RKO (cell line): ENCODE data around the gene RUNX1.

Experiments
- DNase-seq: peaks from one replicate; pipeline ENCODE4 v3.0.0-alpha.2; 2016; ENCODE audit warnings: low spot score

The RUNX1 gene

DNA sequence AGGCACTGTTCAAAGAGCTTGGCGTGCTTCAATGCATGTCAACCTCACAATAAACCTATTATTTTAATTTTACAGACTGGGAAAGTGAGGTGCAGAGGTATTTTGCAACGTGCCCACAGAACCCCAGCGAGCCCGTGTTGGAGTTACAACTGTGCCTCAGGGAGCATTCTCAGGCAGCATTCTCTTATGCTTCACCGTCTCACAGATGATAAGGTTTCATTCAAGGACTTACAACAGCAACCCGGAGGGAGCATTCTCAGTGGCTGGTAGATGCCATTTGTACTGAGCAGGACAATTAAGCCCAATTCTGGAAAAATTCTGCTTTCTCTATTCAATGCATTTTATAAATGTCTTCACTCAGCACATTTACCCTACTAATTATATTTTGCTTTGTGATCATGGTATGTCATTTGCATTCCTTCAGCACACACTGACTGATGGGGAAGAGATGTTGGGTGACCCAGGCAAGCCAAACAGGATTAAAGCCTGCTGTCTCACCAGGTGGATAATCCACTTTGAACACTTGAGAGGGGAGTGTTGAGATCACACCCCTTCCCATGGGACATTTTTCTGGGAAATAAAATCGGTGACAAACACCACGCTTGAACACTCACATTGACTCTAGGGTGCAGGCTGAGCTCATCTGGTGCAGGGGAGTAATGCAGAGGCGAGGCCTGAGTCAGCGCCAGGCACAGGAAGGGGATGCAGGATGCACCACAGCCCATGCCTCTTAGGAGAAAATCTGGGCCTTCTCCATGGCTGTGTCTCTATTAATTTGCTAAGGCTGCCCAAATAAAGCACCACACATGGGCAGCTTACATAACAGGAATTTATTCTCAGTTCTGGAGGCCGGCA lies 266.4 kb downstream of the RUNX1 start:
- no peak for DNase-seq

DNA sequence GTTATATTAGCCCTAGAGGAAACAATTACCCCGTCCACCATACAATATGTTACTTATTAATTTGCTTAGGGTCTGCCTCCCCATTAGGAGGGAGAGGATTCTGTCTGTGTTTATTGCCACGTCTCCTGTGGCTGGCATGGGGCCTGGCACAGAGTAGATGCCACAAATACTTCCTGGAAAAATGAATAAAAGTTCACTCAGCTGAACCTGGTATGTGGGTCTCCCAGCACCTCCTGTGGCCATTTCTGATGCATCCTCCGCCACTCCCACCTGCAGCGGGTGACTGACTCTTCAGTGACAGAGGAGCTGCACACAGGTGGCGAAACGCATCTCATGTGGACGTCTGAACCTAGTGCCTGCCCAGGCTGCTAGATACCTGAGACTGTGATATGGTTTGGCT lies 267.6 kb downstream of the RUNX1 start:
- DNase-seq = no peak

DNA sequence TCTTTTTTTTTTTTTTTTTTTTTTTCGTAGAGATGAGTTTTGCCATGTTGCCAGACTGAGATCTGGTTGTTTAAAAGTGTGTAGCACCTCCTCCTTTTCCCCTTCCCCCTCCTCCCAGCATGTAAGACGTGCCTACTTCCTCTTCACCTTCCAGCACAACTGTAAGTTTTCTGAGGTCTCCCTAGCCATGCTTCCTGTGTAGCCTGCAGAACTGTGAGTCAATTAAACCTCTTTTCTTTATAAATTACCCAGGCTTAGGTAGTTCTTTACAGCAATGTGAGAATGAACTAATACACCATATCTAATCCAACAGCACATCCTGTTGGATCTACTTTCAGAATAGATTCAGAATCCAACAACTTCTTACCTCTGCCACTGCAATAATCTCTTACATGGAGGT lies 269.2 kb downstream of the RUNX1 start:
- no peak for DNase-seq

DNA sequence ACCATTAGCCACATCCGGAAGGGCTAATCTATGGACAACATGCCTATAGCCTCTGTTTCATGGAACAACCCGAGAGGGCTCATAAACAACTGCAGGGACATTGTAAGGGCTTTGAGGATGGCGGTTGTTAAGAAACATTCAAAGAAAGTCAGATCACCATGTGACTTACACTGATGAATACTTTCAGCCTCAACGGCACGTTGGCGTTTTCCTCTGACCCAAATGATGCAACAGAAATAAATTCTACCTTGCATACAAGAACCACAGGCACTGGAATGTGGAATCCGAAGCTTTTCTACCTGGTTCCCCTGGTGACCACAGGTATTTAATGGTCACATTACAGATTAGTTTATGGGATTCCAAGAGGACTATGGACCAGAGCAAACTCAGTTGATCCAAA lies 273.3 kb downstream of the RUNX1 start:
- DNase-seq = no peak

DNA sequence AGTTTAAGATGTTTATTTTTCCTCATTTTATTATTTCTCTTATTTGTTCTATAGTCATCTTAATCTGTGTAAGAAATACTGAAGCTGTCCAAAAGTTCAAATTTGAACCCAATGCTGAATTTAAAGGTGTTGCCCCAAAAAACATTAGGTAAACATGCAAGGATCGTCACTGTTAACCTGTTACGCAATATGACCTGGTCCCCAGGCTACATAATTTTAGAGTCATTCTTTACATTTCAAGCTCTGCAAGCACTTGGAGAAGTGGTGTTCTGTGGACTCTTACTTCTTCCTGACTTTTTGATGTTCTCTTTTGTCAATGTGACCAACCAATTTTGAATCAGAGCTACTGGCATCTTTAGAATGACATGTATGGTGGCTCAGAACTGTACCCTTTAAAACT lies 274.4 kb downstream of the RUNX1 start:
- no peak for DNase-seq

DNA sequence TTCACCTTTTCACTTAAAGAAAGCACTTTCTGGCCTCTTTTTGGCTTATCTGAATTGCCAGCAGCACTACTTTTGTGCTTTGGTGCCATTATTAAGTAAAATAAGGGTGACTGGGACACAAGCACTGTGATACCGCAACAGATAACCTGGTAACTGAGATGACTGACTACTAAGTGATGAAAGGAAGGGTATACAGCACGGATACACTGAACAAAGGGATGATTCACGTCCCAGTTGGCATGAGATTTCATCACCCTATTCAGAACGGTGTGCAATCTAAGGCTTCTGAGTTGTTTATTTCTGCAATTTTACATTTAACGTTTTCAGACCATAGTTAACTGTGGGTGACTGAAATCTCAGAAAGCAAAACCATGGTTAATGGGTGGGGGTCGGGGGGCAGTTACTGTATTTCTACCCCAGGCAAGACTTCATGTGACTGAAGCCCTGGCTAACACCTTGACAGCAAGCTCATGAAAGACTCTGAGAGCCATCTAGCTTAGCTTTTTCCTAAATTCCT lies 277.5 kb downstream of the RUNX1 start:
- DNase-seq = peak; percentile 89

DNA sequence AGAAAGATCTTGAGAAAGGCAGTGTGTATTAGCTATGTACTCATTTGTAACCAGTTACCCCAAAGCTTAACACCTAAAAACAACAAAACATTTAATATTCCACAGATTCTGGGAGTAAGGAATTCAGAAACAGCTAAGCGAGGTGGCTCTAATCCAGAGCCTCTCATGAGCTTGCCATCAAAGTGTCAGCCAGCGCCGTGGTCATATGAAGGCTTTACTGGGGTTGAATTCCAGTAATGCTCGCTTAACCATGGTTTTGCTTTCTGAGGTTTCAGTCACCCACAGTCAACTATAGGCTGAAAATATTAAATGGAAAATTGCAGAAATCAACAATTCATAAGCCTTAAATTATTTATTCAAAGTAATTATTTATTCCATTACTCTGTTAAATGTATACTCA lies 278.5 kb downstream of the RUNX1 start:
- no peak for DNase-seq

DNA sequence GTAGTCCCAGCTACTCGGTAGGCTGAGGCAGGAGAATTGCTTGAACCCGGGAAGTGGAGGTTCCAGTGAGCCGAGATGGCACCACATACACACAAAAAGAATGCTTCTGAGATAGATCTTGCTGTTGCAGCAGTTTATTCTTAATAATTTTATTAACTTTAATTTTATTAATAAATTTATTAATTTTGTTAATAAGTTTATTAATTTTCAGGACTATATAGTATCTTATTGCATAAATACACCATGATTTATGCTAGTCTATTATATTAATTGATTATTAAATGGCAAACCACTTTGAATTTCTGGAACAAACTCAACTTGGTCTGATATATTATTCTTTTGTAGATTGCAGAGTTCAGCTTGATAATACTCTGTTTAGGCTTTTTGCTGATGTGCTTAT lies 280.8 kb downstream of the RUNX1 start:
- no peak for DNase-seq

DNA sequence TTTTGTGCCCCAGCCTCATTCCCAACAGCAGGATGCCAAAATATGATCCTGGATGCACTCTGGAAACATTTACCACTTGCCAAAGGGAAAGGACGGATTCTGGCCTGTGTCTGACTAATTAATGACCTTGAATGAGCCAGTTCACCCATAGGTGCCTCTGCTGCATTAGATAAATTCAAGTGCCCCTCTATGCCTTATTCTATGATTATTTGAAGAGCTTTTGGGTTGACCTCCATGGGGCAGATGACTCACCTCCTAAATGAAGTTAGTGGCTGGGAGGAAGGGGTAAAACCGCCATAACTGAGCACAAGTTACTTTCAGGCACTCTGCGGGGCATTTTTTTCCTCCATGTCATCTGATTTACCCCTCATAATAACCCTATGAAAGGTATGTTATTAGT lies 282.2 kb downstream of the RUNX1 start:
- DNase-seq = no peak

DNA sequence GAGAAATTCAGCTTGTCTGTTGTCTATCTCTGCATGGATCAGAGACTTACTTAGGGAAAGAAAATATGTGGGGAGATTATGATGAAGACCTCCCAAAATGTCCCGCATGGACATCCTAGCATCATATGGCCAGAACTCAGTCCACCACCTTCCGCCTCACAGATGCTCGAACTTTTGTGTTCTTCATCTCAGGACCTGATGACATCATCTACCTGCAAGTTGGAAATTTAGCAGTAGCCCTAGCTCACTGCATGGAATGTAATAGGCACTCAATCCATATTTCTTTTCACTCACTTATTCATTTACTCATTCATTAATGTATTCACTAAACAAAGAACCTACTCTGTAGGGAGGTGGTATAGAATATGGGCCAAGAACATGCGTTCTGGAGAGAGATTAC lies 283.5 kb downstream of the RUNX1 start:
- DNase-seq = no peak

DNA sequence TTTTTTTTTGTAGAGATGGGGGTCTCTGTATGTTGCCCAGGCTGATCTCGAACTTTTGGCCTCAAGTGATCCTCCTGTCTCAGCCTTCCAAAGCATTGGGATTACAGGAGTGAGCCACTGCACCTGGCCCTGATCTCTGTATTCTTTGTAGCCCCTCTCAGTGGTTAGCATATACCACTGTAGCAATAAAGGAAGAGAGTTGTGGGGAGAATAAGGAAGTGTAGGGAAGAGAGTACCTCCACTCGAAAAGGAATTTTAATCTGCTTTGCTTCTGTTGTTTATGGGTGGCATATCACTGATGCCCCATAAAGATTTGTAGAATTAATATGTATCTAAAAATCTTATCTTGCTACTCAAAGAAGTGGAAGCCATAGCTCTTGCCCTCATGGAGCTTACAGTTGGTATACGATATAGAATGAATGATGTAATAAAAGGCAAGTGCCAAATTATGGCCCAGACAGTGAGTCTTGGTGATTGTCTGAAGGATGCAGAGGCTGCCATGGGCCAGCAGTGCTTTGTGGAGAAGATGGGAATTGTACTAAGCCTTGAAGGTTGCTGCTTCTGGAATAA lies 284.3 kb downstream of the RUNX1 start:
- DNase-seq = no peak

DNA sequence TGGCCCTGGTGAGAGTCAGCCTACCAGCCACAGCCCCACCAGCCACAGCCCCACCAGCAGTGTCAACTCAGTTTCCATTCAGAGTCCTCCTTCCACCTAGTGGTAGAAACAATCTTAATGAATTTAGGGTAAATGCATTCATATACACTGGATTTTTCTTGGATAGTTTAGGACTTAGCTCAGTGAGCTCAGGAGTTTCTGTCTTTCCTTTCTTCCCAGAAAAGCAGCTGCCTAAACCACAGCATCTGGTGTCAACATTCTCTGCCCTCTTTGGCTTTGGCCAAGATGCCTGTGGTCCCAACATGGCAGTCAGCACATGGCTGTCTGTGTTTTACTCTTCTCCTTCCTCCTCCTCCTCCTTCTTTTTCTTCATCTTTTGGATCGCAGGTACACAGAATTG lies 286.3 kb downstream of the RUNX1 start:
- no peak for DNase-seq

DNA sequence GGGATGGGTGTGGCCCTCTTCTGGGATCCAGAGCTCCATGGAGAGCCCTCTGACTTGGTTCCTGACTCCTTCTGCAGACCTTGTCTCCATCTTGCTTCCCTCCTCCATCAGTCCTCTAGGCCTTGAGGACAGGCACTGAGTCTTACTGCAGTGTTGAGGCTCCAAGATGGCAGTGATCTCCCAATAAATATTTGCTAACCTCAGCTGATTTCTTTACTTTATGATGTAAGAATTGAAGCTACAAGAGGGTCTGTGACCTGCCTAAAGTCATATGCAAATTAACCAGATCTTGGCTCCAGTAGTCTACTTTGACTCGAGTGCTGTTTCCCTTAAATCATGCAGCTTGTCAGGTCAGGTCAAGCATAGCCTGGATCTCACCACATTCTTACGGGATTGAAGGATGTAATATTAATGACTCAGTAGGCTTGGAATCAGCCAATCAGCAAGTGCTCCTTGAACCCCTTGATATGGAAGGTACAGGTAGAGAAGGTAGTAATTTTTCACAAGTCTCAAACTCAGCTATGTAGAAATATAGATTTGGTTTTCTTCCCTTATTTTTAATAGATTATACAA lies 287.3 kb downstream of the RUNX1 start:
- no peak for DNase-seq

DNA sequence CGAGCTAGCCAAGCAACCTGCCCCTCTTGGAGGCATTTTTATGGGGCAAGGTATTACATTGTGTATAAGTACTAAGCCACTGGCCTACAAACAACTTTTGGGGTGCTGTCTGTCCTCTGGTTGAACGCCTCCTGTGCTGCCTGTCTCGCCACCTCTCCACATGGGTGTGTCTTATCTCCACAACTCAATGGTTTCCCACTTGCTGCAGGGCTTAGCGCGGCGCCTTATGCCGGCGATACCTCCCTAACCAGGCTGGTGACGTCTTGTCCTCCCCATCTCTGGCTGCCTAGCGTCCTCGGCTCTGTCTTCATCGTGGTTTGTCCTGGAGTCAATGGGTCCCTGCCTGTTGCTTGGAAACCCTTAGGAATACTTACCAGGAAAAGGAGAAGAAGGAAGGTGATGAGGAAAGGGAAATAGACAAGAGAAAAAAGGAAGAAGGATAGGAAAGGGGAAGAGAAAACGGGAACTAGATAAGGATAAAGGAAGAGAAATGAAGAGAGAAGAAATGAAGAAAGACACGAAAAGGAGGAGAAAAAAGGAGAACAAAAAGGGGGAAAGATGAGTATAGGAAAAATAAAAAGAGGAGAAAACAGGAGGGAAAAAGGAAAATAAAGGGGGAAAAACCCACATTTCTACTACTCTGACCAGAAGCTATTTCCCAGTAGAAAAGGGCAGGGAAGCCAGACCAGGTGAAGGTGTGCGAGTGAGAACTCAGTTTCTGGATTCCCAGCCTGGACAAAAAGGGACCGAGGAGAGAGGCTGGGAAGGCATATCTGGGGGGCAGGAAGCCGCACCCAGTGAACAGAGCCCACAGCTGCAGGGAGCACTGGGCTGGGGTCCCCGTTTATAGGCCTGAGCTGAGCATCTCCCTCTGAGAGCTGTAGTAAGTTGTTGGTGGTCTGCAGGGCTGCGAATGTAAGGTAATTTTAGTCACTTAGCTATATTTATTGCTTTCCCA lies 294.1 kb downstream of the RUNX1 start:
- DNase-seq = no peak

DNA sequence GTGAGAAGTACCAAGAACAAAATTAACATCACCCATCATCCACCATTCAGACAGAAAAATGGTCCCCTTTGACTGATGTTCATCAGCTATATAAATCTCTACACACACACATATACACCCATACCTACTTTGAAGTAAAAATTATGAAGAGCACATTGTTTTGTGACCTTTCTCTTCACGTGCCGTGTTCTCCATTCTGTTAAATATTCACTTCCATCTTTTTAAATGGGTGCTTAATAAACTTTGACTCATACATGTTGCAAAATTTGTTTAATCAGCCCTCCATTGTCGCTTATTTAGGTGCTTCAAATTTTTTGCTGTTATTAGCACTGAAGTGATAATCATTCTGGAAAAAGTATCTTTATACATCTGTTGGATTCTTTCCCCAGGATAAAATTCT lies 300.2 kb downstream of the RUNX1 start:
- no peak for DNase-seq

DNA sequence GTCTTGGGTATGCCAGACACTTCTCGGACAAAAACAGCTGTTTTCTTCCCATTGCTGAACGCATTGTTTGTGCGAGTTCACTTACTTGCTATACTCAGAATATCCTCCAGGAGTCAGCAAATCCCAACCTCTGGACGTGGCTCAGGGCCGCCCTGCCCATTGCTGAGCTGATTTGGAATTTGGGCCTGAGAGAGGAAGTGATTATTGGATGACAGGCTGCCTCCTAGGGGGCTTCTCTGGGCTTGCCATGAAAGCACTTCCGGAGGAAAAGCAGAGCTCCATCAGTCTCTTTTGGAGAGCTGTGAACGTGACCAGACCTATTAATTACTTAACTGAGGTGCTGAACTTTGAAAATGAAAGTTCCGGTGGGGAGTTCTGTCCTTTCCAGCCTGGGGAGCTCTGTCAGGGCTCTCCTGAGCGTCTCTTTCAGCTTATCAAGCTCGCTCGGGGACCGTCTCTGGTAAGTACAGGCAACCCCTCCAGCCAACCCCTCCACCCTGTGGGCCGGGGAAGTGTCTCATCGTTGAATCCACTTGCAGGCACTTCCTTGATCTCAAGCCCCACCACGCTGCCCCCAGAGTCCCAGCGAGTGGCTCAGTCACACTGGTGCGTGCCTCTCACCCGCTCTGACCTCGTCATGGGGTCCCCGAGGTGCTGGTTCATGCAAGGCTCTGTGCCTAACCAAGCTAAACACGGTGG lies 303.4 kb downstream of the RUNX1 start:
- peak; percentile 88 for DNase-seq

DNA sequence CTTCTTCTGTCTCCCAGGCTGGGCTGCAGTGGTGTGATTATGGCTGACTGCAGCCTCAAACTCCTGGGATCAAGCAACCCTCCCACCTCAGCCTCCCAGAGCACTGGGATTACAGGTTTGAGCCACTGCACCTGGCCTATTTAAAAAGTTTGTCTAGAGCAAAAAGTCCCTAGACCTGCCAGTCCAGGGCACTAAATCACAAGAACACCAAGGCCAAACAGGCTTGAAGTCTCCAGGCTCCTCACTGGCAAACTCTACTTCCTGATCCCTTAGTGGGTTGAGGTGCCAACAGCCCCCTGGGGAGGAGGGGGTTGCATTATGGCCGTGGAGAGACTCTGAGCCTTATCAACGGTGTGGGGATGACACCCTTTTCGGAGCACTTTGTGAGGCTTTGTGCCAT lies 304.3 kb downstream of the RUNX1 start:
- no peak for DNase-seq

DNA sequence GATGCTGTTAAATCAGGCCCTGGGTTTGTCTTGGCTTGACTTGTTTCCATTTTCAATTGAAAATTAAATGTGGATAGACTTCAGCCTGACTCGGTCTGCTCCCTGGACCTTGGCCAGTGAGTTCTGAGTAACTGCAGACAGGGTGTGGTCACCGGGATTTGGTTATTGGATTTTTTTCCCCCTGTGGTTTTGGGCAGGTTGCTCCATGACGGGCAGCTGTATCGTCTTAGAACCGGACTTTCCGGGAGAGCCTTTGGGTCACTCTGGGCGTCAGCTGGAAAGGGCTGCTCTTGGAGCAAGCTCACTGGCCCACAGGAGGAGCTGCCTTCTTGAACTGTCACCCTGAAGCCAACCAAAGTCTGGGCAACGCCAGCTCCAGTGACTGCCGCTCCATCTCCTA lies 305.3 kb downstream of the RUNX1 start:
- DNase-seq = peak; percentile 2

DNA sequence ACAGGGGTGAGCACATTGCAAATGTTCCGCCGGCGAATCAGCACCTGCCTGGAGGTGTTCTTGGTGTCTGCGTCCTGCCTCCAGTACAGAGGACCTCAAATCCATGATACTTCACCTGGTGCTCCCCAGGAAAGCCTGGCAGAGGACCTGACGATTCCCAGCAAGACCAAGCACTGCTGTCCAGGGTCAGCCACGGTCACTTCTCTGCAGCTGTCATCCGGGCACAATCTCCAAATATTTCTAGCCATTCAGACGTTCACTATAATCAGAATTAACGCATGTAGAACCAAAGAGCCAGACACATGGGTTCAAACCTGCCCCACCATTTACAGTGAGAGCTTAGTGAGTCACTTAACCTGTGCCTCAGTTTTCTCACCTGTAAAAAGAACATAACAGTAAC lies 305.8 kb downstream of the RUNX1 start:
- no peak for DNase-seq

DNA sequence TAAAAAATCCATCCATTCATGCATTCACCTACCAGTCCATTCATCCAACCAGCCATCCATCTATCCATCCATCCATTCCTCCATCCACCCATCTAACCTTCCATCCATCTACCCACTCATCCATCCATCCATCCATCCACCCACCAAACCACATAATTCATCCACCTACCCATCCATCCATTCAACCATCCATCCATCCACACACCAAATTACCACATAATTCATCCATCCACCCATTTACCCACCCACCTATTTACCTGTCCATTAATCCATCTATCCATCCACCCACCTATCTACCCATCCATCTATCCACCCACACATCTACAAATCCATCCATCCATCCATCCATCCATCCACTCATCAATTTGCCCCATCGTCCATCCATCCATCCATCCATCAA lies 308.9 kb downstream of the RUNX1 start:
- no peak for DNase-seq
